Naive thymus-derived CD4-positive, alpha-beta T cell (primary cell): ENCODE measurements around the gene MIPEP. TPM values are rescaled to one million over a fixed set of nuclear protein-coding genes. Genes with fewer than 3 reads are reported as not detected.
A peak's percentile ranks its signal among the peaks of the same experiment; 100 is the strongest.

Experiments used
- ATAC-seq: fragments of 150-1000 bp; cut with Tn5 transposase; 2 replicates; pipeline ENCODE4 v1.10.0; 2021; ENCODE audit warnings: mild to moderate bottlenecking, moderate library complexity
- CTCF ChIA-PET: fragments of 350-600 bp; sonication (Branson Sonifier 250); formaldehyde crosslinking; loops from one replicate; lab custom pipeline; 2021; ENCODE audit warnings: antibody characterized with exemption; lab: Charles Lee
- POLR2A ChIA-PET: fragments of 350-600 bp; sonication (Branson Sonifier 250); formaldehyde crosslinking; loops from one replicate; lab custom pipeline; 2021; ENCODE audit warnings: antibody characterized with exemption, inconsistent platforms; lab: Charles Lee
- DNase-seq, 9 donors: peaks; one replicate each; pipeline versions ENCODE4 v3.0.0 to v3.0.0-alpha.2; 2020 to 2022; ENCODE audit warnings: mixed read lengths in 1 of 9
- H3K27ac ChIP-seq: one replicate; pipeline ENCODE4 v1.7.0; 2013; ENCODE audit warnings: mild to moderate bottlenecking, low read depth, low read length, moderate library complexity
- H3K27me3 ChIP-seq, 2 donors: one replicate each; pipeline ENCODE4 v1.7.0; 2013; ENCODE audit warnings: low read length in 2 of 2, mild to moderate bottlenecking in 2 of 2, moderate library complexity in 2 of 2; ENCODE audit not compliant: control insufficient read depth in 2 of 2, insufficient read depth in 2 of 2
- H3K36me3 ChIP-seq, 3 experiments: 1 replicate in 2 of 3; 2 replicates in 1 of 3; pipeline ENCODE4 v1.7.0; 2013; ENCODE audit warnings: low read length in 3 of 3, mild to moderate bottlenecking in 3 of 3, moderate library complexity in 1 of 3; ENCODE audit not compliant: insufficient read depth in 3 of 3, control insufficient read depth in 2 of 3
- H3K4me1 ChIP-seq, 2 donors: one replicate each; pipeline ENCODE4 v1.7.0; 2013; ENCODE audit warnings: low read length in 2 of 2, mild to moderate bottlenecking in 2 of 2, moderate library complexity in 1 of 2; ENCODE audit not compliant: control insufficient read depth in 2 of 2, insufficient read depth in 2 of 2
- H3K4me3 ChIP-seq: 2 replicates; pipeline ENCODE4 v1.7.0; 2013; ENCODE audit warnings: mild to moderate bottlenecking, low read length
- H3K9me3 ChIP-seq, 3 experiments: 1 replicate in 2 of 3; 2 replicates in 1 of 3; pipeline ENCODE4 v1.7.0; 2013; ENCODE audit warnings: low read length in 3 of 3; ENCODE audit not compliant: control insufficient read depth in 2 of 3
- H3K27ac Mint-ChIP-seq, 9 donors: one replicate each; pipeline ENCODE4 v1.8.0; 2020 to 2022; ENCODE audit warnings: mixed read lengths in 9 of 9, mild to moderate bottlenecking in 8 of 9, moderate library complexity in 5 of 9, inconsistent platforms in 2 of 9
- H3K27me3 Mint-ChIP-seq, 5 donors: one replicate each; pipeline ENCODE4 v1.8.0; 2021 to 2022; ENCODE audit warnings: mixed read lengths in 5 of 5, mild to moderate bottlenecking in 1 of 5
- H3K36me3 Mint-ChIP-seq, 5 donors: one replicate each; pipeline ENCODE4 v1.8.0; 2020 to 2022; ENCODE audit warnings: mixed read lengths in 5 of 5, mild to moderate bottlenecking in 3 of 5, inconsistent platforms in 1 of 5
- H3K4me1 Mint-ChIP-seq, 7 donors: one replicate each; pipeline ENCODE4 v1.8.0; 2020 to 2022; ENCODE audit warnings: mixed read lengths in 7 of 7, mild to moderate bottlenecking in 3 of 7, inconsistent platforms in 1 of 7
- H3K4me3 Mint-ChIP-seq, 10 donors: one replicate each; pipeline ENCODE4 v1.8.0; 2020 to 2022; ENCODE audit warnings: mild to moderate bottlenecking in 10 of 10, mixed read lengths in 10 of 10, moderate library complexity in 6 of 10, inconsistent platforms in 2 of 10
- H3K9me3 Mint-ChIP-seq, 11 donors: one replicate each; pipeline ENCODE4 v1.8.0; 2020 to 2022; ENCODE audit warnings: mixed read lengths in 11 of 11, mild to moderate bottlenecking in 4 of 11, inconsistent platforms in 1 of 11, moderate library complexity in 1 of 11
- intact Hi-C, 2 donors: fragments of 100-400 bp; cut with micrococcal nuclease; formaldehyde crosslinking; loops; one replicate each; pipeline ENCODE4 v1.15.1; 2023
- polyA plus RNA-seq, 2 donors: library from polyadenylated mRNA; unstranded; fragments of 300-500 nt; fragmentation: Illumina TruSeq; gene quantifications; one replicate each; pipeline ENCODE4 v1.2.3, GENCODE V29; 2021
- total RNA-seq, 6 experiments: library from RNA in 5 of 6; stranded (reverse) in 5 of 6; gene quantifications; 1 replicate in 5 of 6; 2 replicates in 1 of 6; pipeline ENCODE4 v1.2.3 and lab custom pipeline; 2021 to 2026

The MIPEP gene
- total and polyA plus RNA-seq, 7 experiments from 2014 or later: 8.0 to 20.7 (median 9.5) TPM

GRCh38 chr13:23921451-23921888, 32.3 kb upstream of the MIPEP start:
- peaks cover 37 to 69% (median 38%) of the 10 kb centered on the region in 5 donors for H3K27me3 Mint-ChIP-seq
- no peaks in the 10 kb centered on the region for H3K27me3 ChIP-seq
- no peaks in the 10 kb centered on the region for H3K9me3 ChIP-seq
- H3K36me3 Mint-ChIP-seq: no peaks in the 10 kb centered on the region
- intact Hi-C loops: loop anchor here (1.0 to 10.0 kb wide), 6 partner anchors 39 to 307 kb away; no protein-coding TSS in a partner anchor
- H3K27ac Mint-ChIP-seq: no peak overlapping the region
- no peaks in the 10 kb centered on the region for H3K4me1 ChIP-seq
- peak in 1 of 9 donors; percentile 20 for DNase-seq
- no peak overlapping the region for H3K27ac ChIP-seq
- no peak overlapping the region for H3K4me3 Mint-ChIP-seq
- H3K4me3 ChIP-seq: no peak overlapping the region
- peak; percentile 34 for ATAC-seq
- POLR2A ChIA-PET: no interaction called here
- CTCF ChIA-PET: interaction anchor here (0.6 kb wide), 1 partner anchor 294 kb away, joined by 3 read pairs; no protein-coding TSS in a partner anchor
- H3K9me3 Mint-ChIP-seq: peaks cover 0 to 7% (median 0%) of the 10 kb centered on the region in 11 donors
- no peaks in the 10 kb centered on the region for H3K36me3 ChIP-seq
- no peaks in the 10 kb centered on the region for H3K4me1 Mint-ChIP-seq

GRCh38 chr13:23919006-23919405, 29.8 kb upstream of the MIPEP start:
- ChIA-PET CTCF (interaction anchor here (1.2 kb wide), 1 partner anchor 301 kb away, joined by 3 read pairs; no protein-coding TSS in a partner anchor), POLR2A (no interaction called here)
- Histone ChIP-seq H3K27me3 (no peaks in the 10 kb centered on the region), H3K36me3 (no peaks in the 10 kb centered on the region), H3K27ac (no peak overlapping the region), H3K9me3 (no peaks in the 10 kb centered on the region), H3K4me1 (no peaks in the 10 kb centered on the region), H3K4me3 (no peak overlapping the region)
- DNase-seq (no peak), ATAC-seq (no peak)
- Mint-ChIP-seq H3K4me1 (no peaks in the 10 kb centered on the region), H3K27ac (no peak overlapping the region), H3K9me3 (peaks cover 0 to 7% (median 0%) of the 10 kb centered on the region in 11 donors), H3K4me3 (no peak overlapping the region), H3K36me3 (no peaks in the 10 kb centered on the region), H3K27me3 (peaks cover 36 to 68% (median 47%) of the 10 kb centered on the region in 5 donors)
- intact Hi-C loops: no loop called here

- Mint-ChIP-seq H3K27me3 (peaks cover 36 to 62% (median 47%) of the 10 kb centered on the region in 5 donors), H3K36me3 (no peaks in the 10 kb centered on the region), H3K27ac (no peak overlapping the region), H3K4me3 (no peak overlapping the region), H3K4me1 (no peaks in the 10 kb centered on the region), H3K9me3 (peaks cover 0 to 7% (median 0%) of the 10 kb centered on the region in 11 donors)
- Histone ChIP-seq H3K27ac (no peak overlapping the region), H3K9me3 (no peaks in the 10 kb centered on the region), H3K4me1 (no peaks in the 10 kb centered on the region), H3K4me3 (no peak overlapping the region), H3K36me3 (no peaks in the 10 kb centered on the region), H3K27me3 (no peaks in the 10 kb centered on the region)
- ATAC-seq (no peak), DNase-seq (no peak)
- CTCF ChIA-PET: interaction anchor here (1.2 kb wide), 1 partner anchor 302 kb away, joined by 3 read pairs; no protein-coding TSS in a partner anchor
- intact Hi-C loops: no loop called here
- POLR2A ChIA-PET: no interaction called here
Measured at GRCh38 chr13:23918208-23918607, 29.0 kb upstream of the MIPEP start.

- Mint-ChIP-seq H3K4me1 (peaks cover 0 to 6% (median 0%) of the 10 kb centered on the region in 7 donors), H3K9me3 (peaks cover 0 to 2% (median 0%) of the 10 kb centered on the region in 11 donors), H3K36me3 (no peaks in the 10 kb centered on the region), H3K27me3 (peaks cover 39 to 69% (median 53%) of the 10 kb centered on the region in 5 donors), H3K27ac (no peak overlapping the region), H3K4me3 (no peak overlapping the region)
- ATAC-seq (no peak), DNase-seq (no peak)
- Histone ChIP-seq H3K4me1 (no peaks in the 10 kb centered on the region), H3K27me3 (no peaks in the 10 kb centered on the region), H3K9me3 (no peaks in the 10 kb centered on the region), H3K36me3 (no peaks in the 10 kb centered on the region), H3K27ac (no peak overlapping the region), H3K4me3 (no peak overlapping the region)
- POLR2A ChIA-PET: no interaction called here
- CTCF ChIA-PET: no interaction called here
- intact Hi-C loops: no loop called here
Measured at GRCh38 chr13:23915308-23915707, 26.1 kb upstream of the MIPEP start.

GRCh38 chr13:23912469-23912868, 23.3 kb upstream of the MIPEP start:
- Histone ChIP-seq H3K36me3 (no peaks in the 10 kb centered on the region), H3K27ac (no peak overlapping the region), H3K4me3 (no peak overlapping the region), H3K9me3 (no peaks in the 10 kb centered on the region), H3K27me3 (no peaks in the 10 kb centered on the region), H3K4me1 (no peaks in the 10 kb centered on the region)
- ChIA-PET POLR2A (no interaction called here), CTCF (no interaction called here)
- Mint-ChIP-seq H3K4me1 (peaks cover 0 to 6% (median 0%) of the 10 kb centered on the region in 7 donors), H3K36me3 (no peaks in the 10 kb centered on the region), H3K9me3 (peaks cover 0 to 2% (median 0%) of the 10 kb centered on the region in 11 donors), H3K27me3 (peaks cover 33 to 52% (median 42%) of the 10 kb centered on the region in 5 donors), H3K27ac (no peak overlapping the region), H3K4me3 (no peak overlapping the region)
- ATAC-seq: no peak
- no peak for DNase-seq
- intact Hi-C loops: no loop called here

GRCh38 chr13:23909606-23910005, 20.4 kb upstream of the MIPEP start:
- Mint-ChIP-seq H3K4me3 (no peak overlapping the region), H3K36me3 (no peaks in the 10 kb centered on the region), H3K4me1 (peaks cover 0 to 6% (median 2%) of the 10 kb centered on the region in 7 donors), H3K9me3 (no peaks in the 10 kb centered on the region), H3K27ac (no peak overlapping the region), H3K27me3 (peaks cover 29 to 46% (median 31%) of the 10 kb centered on the region in 5 donors)
- Histone ChIP-seq H3K36me3 (no peaks in the 10 kb centered on the region), H3K27me3 (no peaks in the 10 kb centered on the region), H3K27ac (no peak overlapping the region), H3K9me3 (no peaks in the 10 kb centered on the region), H3K4me1 (no peaks in the 10 kb centered on the region), H3K4me3 (no peak overlapping the region)
- CTCF ChIA-PET: no interaction called here
- POLR2A ChIA-PET: interaction anchor here (0.6 kb wide), 1 partner anchor 109 kb away, joined by 3 read pairs; no protein-coding TSS in a partner anchor
- ATAC-seq: no peak
- DNase-seq: no peak
- intact Hi-C loops: no loop called here

- Histone ChIP-seq H3K36me3 (no peaks in the 10 kb centered on the region), H3K4me1 (no peaks in the 10 kb centered on the region), H3K27me3 (peaks cover 0 to 10% of the 10 kb centered on the region in 2 donors), H3K9me3 (no peaks in the 10 kb centered on the region), H3K4me3 (no peak overlapping the region), H3K27ac (no peak overlapping the region)
- Mint-ChIP-seq H3K27ac (no peak overlapping the region), H3K27me3 (peaks cover 43 to 63% (median 50%) of the 10 kb centered on the region in 5 donors), H3K4me1 (peaks cover 0 to 9% (median 3%) of the 10 kb centered on the region in 7 donors), H3K36me3 (no peaks in the 10 kb centered on the region), H3K4me3 (no peak overlapping the region), H3K9me3 (no peaks in the 10 kb centered on the region)
- intact Hi-C loops: no loop called here
- ATAC-seq: no peak
- no peak for DNase-seq
- ChIA-PET CTCF (no interaction called here), POLR2A (interaction anchor here (0.6 kb wide), 1 partner anchor 28 kb away, joined by 5 read pairs; no protein-coding TSS in a partner anchor)
Measured at GRCh38 chr13:23905766-23906165, 16.6 kb upstream of the MIPEP start.
